Measurements from ENCODE around the gene GRXCR1.
A peak's percentile ranks its signal among the peaks of the same experiment; 100 is the strongest.

The GRXCR1 gene

DNA sequence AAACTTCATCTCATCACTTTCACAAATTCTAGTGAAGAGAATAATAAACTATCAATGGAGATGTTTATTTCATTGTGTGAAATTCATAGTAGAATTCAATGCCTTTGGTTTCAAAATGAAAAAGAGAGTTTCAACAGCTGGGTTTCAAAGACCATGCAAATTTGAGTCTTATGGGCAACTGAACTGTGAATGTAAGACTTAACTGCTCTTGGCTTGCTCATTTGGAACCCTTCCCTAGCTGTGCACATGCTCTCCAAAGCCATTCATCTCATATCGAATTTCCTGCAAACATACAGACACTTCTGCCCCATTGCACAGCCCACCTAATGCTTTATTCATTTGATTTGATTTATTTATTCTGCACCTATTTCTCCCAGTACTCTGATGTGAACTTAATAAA is 154.5 kb downstream of the GRXCR1 start:
- no peaks in the 10 kb centered on the region for H3K4me1 ChIP-seq (ENCODE audit: insufficient read depth, poor library complexity, severe bottlenecking)
- TF ChIP-seq, protein P1, sequence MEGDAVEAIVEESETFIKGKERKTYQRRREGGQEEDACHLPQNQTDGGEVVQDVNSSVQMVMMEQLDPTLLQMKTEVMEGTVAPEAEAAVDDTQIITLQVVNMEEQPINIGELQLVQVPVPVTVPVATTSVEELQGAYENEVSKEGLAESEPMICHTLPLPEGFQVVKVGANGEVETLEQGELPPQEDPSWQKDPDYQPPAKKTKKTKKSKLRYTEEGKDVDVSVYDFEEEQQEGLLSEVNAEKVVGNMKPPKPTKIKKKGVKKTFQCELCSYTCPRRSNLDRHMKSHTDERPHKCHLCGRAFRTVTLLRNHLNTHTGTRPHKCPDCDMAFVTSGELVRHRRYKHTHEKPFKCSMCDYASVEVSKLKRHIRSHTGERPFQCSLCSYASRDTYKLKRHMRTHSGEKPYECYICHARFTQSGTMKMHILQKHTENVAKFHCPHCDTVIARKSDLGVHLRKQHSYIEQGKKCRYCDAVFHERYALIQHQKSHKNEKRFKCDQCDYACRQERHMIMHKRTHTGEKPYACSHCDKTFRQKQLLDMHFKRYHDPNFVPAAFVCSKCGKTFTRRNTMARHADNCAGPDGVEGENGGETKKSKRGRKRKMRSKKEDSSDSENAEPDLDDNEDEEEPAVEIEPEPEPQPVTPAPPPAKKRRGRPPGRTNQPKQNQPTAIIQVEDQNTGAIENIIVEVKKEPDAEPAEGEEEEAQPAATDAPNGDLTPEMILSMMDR (IDR thresholded peaks at IDR 0.05; ENCODE audit: poor library complexity, severe bottlenecking): no peak
- H3K4me3 ChIP-seq (ENCODE audit: severe bottlenecking): no peak overlapping the region
- DNase-seq (ENCODE audit: low spot score) (no peak), ATAC-seq (ENCODE audit: low read depth) (no peak)
- H3K27me3 ChIP-seq (ENCODE audit: insufficient read depth, poor library complexity, severe bottlenecking): no peaks in the 10 kb centered on the region
- H3K9me3 ChIP-seq (ENCODE audit: severe bottlenecking): no peaks in the 10 kb centered on the region
- no peaks in the 10 kb centered on the region for H3K36me3 ChIP-seq (ENCODE audit: low read depth)
- H3K27ac ChIP-seq (ENCODE audit: poor library complexity, severe bottlenecking): no peak overlapping the region

- DNase-seq (ENCODE audit: low spot score) (no peak), ATAC-seq (ENCODE audit: low read depth) (no peak)
- H3K27ac ChIP-seq (ENCODE audit: poor library complexity, severe bottlenecking): no peak overlapping the region
- TF ChIP-seq, protein P1 (IDR thresholded peaks at IDR 0.05; ENCODE audit: poor library complexity, severe bottlenecking): no peak
- no peaks in the 10 kb centered on the region for H3K4me1 ChIP-seq (ENCODE audit: insufficient read depth, poor library complexity, severe bottlenecking)
- H3K36me3 ChIP-seq (ENCODE audit: low read depth): no peaks in the 10 kb centered on the region
- H3K9me3 ChIP-seq (ENCODE audit: severe bottlenecking): no peaks in the 10 kb centered on the region
- H3K4me3 ChIP-seq (ENCODE audit: severe bottlenecking): no peak overlapping the region
- H3K27me3 ChIP-seq (ENCODE audit: insufficient read depth, poor library complexity, severe bottlenecking): no peaks in the 10 kb centered on the region
Observed at GRCh38 chr4:43048570-43048969, 156.1 kb downstream of the GRXCR1 start.

DNA sequence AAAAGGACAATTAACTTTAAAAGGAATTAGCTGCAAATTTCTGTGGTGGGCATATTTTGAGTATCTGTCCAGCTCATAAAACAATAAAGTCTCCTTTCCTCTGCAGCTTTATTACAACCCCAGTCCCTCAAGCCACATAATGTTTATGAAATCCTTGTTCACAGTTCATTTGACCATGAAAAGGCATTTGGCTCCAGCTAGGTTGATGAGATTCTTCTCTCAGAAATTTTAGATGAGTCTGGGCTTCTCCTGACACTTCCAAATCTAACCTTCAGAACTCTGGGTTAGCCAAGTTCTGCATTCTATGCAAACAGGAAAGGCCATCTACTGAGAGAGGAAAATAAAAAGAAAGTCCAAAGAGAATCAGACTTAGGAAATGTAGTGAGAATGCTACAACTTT is 156.8 kb downstream of the GRXCR1 start:
- TF ChIP-seq, protein P1 (IDR thresholded peaks at IDR 0.05; ENCODE audit: poor library complexity, severe bottlenecking): no peak
- ATAC-seq (ENCODE audit: low read depth): no peak
- H3K4me3 ChIP-seq (ENCODE audit: severe bottlenecking): no peak overlapping the region

DNA sequence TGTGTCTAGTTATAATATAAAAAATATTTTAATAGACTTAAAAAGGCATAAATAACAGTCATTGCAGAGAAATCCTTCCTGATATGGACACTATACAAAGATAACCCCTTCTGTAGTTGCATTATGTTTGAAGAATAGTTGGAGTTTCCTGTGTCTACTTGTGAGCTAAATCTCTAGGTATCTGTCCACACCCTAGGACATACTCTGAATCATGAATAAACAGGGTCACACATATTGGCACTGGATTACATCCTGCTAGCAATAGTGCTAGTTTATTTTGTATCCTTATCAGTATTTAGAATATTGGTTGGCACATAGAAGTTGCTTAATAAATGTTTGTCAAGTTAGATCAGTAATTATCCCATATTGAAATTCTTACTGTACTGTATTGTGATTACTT is 173.9 kb downstream of the GRXCR1 start:
- TF ChIP-seq, protein P1 (IDR thresholded peaks at IDR 0.05; ENCODE audit: poor library complexity, severe bottlenecking): no peak
- Histone ChIP-seq H3K36me3 (ENCODE audit: low read depth) (no peaks in the 10 kb centered on the region), H3K9me3 (ENCODE audit: severe bottlenecking) (no peaks in the 10 kb centered on the region), H3K4me1 (ENCODE audit: insufficient read depth, poor library complexity, severe bottlenecking) (peaks cover 11% of the 10 kb centered on the region), H3K27me3 (ENCODE audit: insufficient read depth, poor library complexity, severe bottlenecking) (no peaks in the 10 kb centered on the region), H3K27ac (ENCODE audit: poor library complexity, severe bottlenecking) (no peak overlapping the region), H3K4me3 (ENCODE audit: severe bottlenecking) (no peak overlapping the region)
- no peak for DNase-seq (ENCODE audit: low spot score)
- peak; percentile 81 for ATAC-seq (ENCODE audit: low read depth)

More for the DNA sequence above, 156.8 kb downstream of the GRXCR1 start:
- Histone ChIP-seq H3K4me1 (ENCODE audit: insufficient read depth, poor library complexity, severe bottlenecking) (no peaks in the 10 kb centered on the region), H3K9me3 (ENCODE audit: severe bottlenecking) (no peaks in the 10 kb centered on the region), H3K27ac (ENCODE audit: poor library complexity, severe bottlenecking) (no peak overlapping the region), H3K36me3 (ENCODE audit: low read depth) (no peaks in the 10 kb centered on the region), H3K27me3 (ENCODE audit: insufficient read depth, poor library complexity, severe bottlenecking) (no peaks in the 10 kb centered on the region)
- no peak for DNase-seq (ENCODE audit: low spot score)

DNA sequence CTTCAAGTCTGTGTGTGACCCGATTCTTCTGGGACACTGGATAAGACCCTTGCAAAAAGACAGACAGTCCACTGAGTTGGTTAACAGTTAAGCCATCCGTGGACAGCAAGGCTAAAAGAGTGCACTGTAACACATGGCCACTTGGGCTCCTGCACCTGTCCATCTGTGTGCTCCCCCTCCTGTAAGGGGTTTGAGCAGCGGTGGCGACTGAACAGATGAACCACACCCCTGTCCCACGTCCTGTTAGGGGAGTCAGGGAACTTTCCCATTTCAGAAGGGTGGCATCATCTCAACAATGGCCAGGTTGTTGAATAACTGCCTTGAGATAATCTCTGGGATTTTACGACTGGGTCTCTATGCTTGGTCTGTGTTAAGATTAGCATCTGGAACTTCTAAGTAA is 178.6 kb downstream of the GRXCR1 start:
- Histone ChIP-seq H3K4me3 (ENCODE audit: severe bottlenecking) (no peak overlapping the region), H3K9me3 (ENCODE audit: severe bottlenecking) (no peaks in the 10 kb centered on the region), H3K36me3 (ENCODE audit: low read depth) (no peaks in the 10 kb centered on the region), H3K4me1 (ENCODE audit: insufficient read depth, poor library complexity, severe bottlenecking) (peaks cover 7% of the 10 kb centered on the region), H3K27me3 (ENCODE audit: insufficient read depth, poor library complexity, severe bottlenecking) (no peaks in the 10 kb centered on the region), H3K27ac (ENCODE audit: poor library complexity, severe bottlenecking) (no peak overlapping the region)
- no peak for DNase-seq (ENCODE audit: low spot score)
- TF ChIP-seq, protein P1 (IDR thresholded peaks at IDR 0.05; ENCODE audit: poor library complexity, severe bottlenecking): no peak
- ATAC-seq (ENCODE audit: low read depth): no peak

All from RWPE2 (cell line).